ENCODE measurements around the gene BACH2. TPM values are rescaled to one million over a fixed set of nuclear protein-coding genes. Genes with fewer than 3 reads are reported as not detected.

Gene BACH2
- total RNA-seq, 1 donor = under 0.01 TPM

GRCh38 chr6:90113389-90113788, 183.3 kb downstream of the BACH2 start:
- DNase-seq (ENCODE audit: low read depth) = no peak
- H3K4me3 ChIP-seq (ENCODE audit: low read depth, low read length) = no peak overlapping the region
- TF ChIP-seq CTCF (IDR thresholded peaks at IDR 0.05; ENCODE audit: insufficient read depth, low read depth, low read length) = no peak

DNA sequence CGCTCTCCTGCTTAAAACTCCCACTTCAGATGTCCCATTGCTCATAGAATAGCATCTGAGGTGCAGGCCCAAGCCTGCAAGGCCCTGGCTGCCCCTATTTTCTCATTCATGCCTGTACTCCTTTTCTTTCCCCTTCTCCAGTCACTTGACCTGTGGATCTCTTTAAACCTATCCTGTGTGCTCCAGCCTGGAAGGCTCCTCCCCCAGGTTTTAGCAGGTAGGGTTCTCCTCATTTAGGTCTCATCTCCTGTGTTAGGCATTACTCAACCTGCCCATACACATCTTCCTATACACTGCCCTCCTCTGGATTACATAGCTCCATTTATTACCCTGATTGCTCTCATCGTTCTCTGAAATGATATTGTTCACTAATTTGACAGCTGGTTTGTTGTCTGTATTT, 185.3 kb downstream of the BACH2 start:
- DNase-seq (ENCODE audit: low read depth) = no peak
- TF ChIP-seq CTCF (IDR thresholded peaks at IDR 0.05; ENCODE audit: insufficient read depth, low read depth, low read length) = no peak
- H3K4me3 ChIP-seq (ENCODE audit: low read depth, low read length) = no peak overlapping the region

- no peak for DNase-seq (ENCODE audit: low read depth)
- no peak for TF ChIP-seq CTCF (IDR thresholded peaks at IDR 0.05; ENCODE audit: insufficient read depth, low read depth, low read length)
- H3K4me3 ChIP-seq (ENCODE audit: low read depth, low read length) = no peak overlapping the region
These were observed 185.7 kb downstream of the BACH2 start for GRCh38 chr6:90110971-90111370.

DNA sequence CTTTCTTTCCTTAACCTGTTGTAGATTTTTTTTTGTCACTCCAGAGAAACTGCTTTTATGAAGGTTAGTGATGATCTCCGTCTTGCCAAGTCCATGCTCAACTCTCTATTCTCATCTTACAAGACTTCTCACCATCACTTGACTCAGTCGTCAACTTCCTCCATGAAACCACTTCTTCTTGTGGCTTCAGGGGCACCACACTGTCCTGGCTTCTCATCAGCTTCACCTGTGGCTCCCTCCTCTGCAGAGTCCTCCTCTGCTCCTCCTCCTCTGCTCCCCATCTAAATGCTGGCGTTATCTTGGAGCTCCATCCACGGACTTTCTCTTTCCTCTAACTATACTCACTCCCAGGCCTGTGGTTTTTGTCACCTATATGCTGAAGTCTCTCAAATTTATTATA, 187.5 kb downstream of the BACH2 start:
- no peak for DNase-seq (ENCODE audit: low read depth)
- TF ChIP-seq CTCF (IDR thresholded peaks at IDR 0.05; ENCODE audit: insufficient read depth, low read depth, low read length) = no peak
- no peak overlapping the region for H3K4me3 ChIP-seq (ENCODE audit: low read depth, low read length)

GRCh38 chr6:90107771-90108282, 188.8 kb downstream of the BACH2 start:
- H3K4me3 ChIP-seq (ENCODE audit: low read depth, low read length) = no peak overlapping the region
- no peak for DNase-seq (ENCODE audit: low read depth)
- TF ChIP-seq CTCF (IDR thresholded peaks at IDR 0.05; ENCODE audit: insufficient read depth, low read depth, low read length) = no peak

- DNase-seq (ENCODE audit: low read depth) = no peak
- TF ChIP-seq CTCF (IDR thresholded peaks at IDR 0.05; ENCODE audit: insufficient read depth, low read depth, low read length) = no peak
- H3K4me3 ChIP-seq (ENCODE audit: low read depth, low read length) = no peak overlapping the region
These were observed 189.3 kb downstream of the BACH2 start for GRCh38 chr6:90107371-90107770.

DNA sequence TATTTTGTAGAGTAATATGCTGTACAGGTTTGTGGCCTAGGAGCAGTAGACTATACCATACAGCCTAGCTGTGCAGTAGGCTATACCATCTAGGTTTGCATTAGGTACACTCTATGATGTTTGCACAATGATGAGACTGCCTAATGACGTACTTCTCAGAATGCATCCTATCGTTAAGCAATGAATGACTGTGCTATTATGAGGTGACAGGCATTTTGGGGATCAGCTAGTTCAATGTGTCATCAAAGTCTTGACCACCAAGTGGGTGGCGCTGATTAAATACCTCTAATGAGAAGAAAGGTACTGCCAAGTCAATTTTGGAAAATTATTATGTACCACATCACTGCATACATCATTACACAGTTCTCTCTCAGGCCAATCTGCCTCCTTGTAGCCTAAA, 190.2 kb downstream of the BACH2 start:
- DNase-seq (ENCODE audit: low read depth) = no peak
- TF ChIP-seq CTCF (IDR thresholded peaks at IDR 0.05; ENCODE audit: insufficient read depth, low read depth, low read length) = no peak
- H3K4me3 ChIP-seq (ENCODE audit: low read depth, low read length) = no peak overlapping the region

All from fibroblast of villous mesenchyme (primary cell).